Epithelial cell of proximal tubule (primary cell): ENCODE measurements around the gene NCKAP5. TPM values are rescaled to one million over a fixed set of nuclear protein-coding genes. Genes with fewer than 3 reads are reported as not detected.

Source experiments
- DNase-seq: peaks from one replicate; pipeline ENCODE4 v3.0.0-alpha.2; 2011; ENCODE audit warnings: low read depth
- H3K4me3 ChIP-seq: 2 replicates; pipeline ENCODE4 v1.5.1; 2011; ENCODE audit warnings: low read depth, mild to moderate bottlenecking, low read length
- CTCF ChIP-seq: conservative IDR thresholded peaks from 2 replicates; pipeline ENCODE4 v1.5.1; 2012; ENCODE audit warnings: low read depth, mild to moderate bottlenecking, low read length
- total RNA-seq: library from RNA; depleted of rRNA; stranded (reverse); fragments of >200 nt; gene quantifications from 2 replicates; pipeline ENCODE4 v1.2.3, GENCODE V29; 2015

NCKAP5 gene
- total RNA-seq, 1 donor from 2014 or later, result 0.69 TPM

- H3K4me3 ChIP-seq, result no peak overlapping the region
- DNase-seq, result no peak
- TF ChIP-seq CTCF, result no peak
These were observed 684.8 kb downstream of the NCKAP5 start for GRCh38 chr2:132883430-132883829.

GRCh38 chr2:132881546-132881945 is 686.7 kb downstream of the NCKAP5 start:
- TF ChIP-seq CTCF, result no peak
- H3K4me3 ChIP-seq, result no peak overlapping the region
- DNase-seq, result no peak

GRCh38 chr2:132877923-132878322 is 690.3 kb downstream of the NCKAP5 start:
- H3K4me3 ChIP-seq, result no peak overlapping the region
- DNase-seq, result no peak
- no peak for TF ChIP-seq CTCF

GRCh38 chr2:132876745-132877391 is 691.4 kb downstream of the NCKAP5 start:
- DNase-seq, result no peak
- no peak for TF ChIP-seq CTCF
- no peak overlapping the region for H3K4me3 ChIP-seq

- no peak for TF ChIP-seq CTCF
- no peak for DNase-seq
- no peak overlapping the region for H3K4me3 ChIP-seq
These were observed 693.1 kb downstream of the NCKAP5 start for GRCh38 chr2:132875193-132875592.

GRCh38 chr2:132873738-132874137 is 694.5 kb downstream of the NCKAP5 start:
- no peak for TF ChIP-seq CTCF
- H3K4me3 ChIP-seq, result no peak overlapping the region
- DNase-seq, result no peak

- H3K4me3 ChIP-seq, result no peak overlapping the region
- DNase-seq, result no peak
- no peak for TF ChIP-seq CTCF
These were observed 696.4 kb downstream of the NCKAP5 start for GRCh38 chr2:132871831-132872230.
